Dermis microvascular lymphatic vessel endothelial cell (primary cell): Measurements from ENCODE around the gene CSPG5. TPM values are rescaled to one million over a fixed set of nuclear protein-coding genes. Genes with fewer than 3 reads are reported as not detected.

Experiments used
- DNase-seq, 2 donors: peaks; one replicate each; pipeline versions ENCODE4 v3.0.0 to v3.0.0-alpha.2; 2010; ENCODE audit warnings: low read depth in 2 of 2
- total RNA-seq: library from RNA; depleted of rRNA; stranded (reverse); fragments of >200 nt; gene quantifications from 2 replicates; pipeline ENCODE4 v1.2.1, GENCODE V29; 2014

The CSPG5 gene
- 0.26 and 0.38 TPM in 2 replicates for total RNA-seq

DNA sequence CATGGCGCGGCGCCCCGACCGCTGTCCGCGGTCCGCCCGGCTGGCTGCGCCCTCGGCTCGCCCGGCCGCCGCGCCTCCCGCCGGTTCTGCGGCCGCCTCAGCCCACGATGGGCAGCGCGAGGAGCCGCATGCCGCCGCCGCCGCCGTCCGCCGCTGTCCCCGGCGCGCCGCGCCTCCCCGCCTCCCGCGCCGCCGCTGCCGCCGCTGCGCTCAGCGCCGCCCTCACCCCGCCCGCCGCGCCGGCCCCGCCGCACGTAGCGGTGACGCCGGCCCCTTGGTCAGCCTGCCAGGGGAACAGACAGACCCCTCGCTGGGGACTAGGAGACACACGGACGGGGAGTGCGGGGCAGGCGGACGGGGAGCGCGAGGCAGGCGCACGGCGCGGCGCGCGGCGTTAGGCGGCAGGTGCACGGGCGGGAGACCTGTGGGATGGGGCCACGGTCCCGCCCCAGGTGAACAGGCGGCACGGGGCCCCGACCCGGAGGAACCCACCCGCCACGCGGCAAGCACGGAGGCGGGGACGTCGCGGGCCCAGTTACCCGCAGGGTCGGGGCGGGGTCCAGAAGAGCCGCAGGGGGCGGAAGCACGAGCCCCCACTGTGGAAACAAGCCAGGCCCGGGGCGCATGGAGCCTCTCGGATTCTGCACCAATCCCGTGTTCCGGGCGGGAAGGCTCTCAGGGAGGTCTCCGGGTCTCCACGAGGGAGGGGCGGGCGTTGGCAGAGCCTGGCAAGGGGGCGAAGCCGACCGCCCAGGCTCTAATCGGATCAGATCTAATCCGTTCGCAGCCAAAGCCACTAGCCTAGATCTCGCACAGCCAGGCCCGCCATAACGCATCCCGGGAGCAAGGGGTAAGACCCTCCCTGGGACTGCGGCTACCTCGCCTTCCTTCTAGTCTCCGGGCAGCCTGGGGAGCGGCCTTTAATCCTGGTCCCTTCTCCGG is at the start of gene CSPG5:
CSPG5 (minus strand) TSS at position 175 of the 942 bp plus-strand sequence; CDS start at position 3, 172 bp downstream.
- DNase-seq: peak in 1 of 2 donors; percentile 21

- no peak for DNase-seq
Measured at GRCh38 chr3:47628426-47628825, 49.8 kb upstream of the CSPG5 start.

DNA sequence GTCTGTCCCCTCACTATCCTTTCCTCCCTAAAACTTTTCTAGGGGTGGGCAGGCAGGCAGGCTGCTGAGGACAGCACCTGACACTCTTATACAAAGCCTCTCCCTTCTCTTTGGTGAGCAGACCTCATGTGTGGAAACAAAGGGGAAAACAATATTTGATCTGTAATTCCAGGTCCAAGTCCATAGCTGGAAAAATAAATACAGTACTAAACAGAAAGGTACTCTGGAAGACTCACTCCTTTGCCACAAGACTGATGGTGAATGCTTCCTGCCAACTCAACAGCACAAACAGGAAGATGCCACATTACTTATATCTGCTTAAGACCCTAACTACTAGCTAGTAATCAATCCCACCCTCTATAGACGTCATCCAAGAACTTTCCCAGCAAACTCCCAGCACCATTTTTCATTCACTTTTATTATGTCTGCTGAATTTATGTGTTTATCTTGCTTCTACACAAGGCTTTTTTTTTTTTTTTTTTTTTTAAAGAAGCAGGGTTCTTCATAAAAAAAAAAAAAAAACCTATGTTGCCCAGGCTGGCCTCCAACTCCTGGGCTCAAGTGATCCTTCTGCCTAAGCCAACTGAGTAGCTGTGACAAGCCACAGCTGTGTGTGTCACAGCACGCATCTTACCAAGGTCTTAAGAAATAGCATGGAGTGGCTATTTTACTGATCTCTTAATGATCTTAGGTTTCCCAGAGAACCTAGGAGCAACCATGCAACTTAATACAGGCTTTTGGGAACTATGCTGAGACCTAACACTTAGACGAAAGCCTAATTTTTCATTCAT is 44.2 kb upstream of the CSPG5 start:
- DNase-seq: no peak

GRCh38 chr3:47617086-47618010 is 38.7 kb upstream of the CSPG5 start:
- DNase-seq: peak; percentile 59 to 74

GRCh38 chr3:47614788-47615187 is 36.1 kb upstream of the CSPG5 start:
- no peak for DNase-seq

- DNase-seq: no peak
Measured at GRCh38 chr3:47613722-47614121, 35.1 kb upstream of the CSPG5 start.

DNA sequence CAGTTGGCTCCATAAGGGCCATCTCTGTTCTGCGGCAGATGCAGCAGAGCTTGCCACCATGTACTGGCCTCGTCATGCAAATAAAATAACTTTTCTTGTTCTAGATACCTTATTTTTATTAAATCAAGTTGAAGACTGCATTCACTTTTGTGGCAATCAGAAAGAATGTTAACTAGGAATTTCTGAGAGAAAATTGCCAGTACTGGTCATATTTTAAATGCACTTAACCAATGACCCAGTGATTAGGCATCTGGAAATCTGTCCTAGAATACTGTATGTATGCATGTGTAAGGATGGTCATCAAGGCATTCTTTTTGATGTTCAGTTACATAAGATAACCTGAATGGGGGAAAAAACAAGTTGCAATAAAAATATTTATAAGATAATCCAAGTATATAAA is 34.2 kb upstream of the CSPG5 start:
- DNase-seq: no peak

DNA sequence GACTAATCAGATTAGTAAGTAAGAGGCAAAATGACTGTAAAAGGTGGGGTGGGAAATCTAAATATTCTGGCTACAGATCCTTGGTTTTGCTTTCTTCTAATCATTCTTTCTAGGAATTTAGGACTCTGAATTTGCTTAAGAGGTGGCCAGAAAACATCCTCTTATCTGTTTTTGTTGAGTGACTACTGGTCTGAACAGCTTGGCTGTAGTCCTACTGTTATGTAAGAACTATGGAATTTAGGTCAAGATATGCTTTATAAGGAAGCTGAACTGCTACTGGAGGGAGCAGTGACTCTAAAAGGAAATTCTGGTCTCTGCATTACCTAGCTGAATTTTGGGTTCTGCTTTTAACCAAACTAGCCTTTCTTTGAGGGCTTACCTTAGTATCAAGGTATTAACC is 33.5 kb upstream of the CSPG5 start:
- peak in 1 of 2 donors; percentile 32 for DNase-seq

GRCh38 chr3:47611576-47611975 is 32.9 kb upstream of the CSPG5 start:
- DNase-seq: no peak

DNA sequence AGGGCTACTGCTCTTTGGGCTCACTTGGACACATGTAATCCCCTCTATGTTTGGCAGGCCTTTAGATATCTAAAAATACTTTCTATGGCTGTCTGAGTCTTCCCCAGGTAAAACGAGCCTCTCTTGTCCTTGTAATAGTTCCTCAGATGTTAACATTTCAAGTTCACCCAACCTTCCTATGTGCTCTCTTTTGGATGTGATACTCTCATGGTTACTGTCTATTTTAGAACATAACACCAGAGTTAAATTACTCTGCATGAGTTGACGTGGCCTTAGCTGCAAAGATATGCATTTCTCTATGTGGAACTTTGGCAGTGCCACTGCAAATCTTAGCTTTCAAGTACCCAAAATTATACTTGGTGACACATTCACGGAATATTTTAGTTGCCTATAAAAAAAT is 31.9 kb upstream of the CSPG5 start:
- DNase-seq: no peak

- no peak for DNase-seq
Measured at GRCh38 chr3:47607335-47607734, 28.7 kb upstream of the CSPG5 start.

DNA sequence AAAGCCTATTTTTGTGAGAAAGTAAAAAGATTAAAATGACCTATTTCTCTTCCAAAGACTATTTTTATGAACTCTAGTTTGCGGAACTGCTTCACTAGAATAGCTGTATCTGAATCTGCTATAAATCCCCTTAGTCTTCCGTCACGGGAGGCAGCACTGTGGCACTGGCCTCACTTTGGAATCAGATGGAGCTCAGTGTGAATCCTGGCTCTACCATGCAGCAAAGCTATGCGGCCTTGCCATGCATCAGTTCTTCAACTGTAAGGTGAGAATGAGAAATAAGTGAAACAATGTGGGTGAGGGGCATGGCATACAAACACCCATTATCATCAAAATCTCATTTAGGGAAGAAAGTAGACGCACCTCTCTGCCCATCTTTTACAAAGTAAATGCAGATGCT is 27.5 kb upstream of the CSPG5 start:
- no peak for DNase-seq

- peak in 1 of 2 donors; percentile 36 for DNase-seq
Measured at GRCh38 chr3:47605652-47606051, 27.0 kb upstream of the CSPG5 start.

GRCh38 chr3:47604145-47604544 is 25.5 kb upstream of the CSPG5 start:
- DNase-seq: no peak

- DNase-seq: no peak
Measured at GRCh38 chr3:47603332-47603731, 24.7 kb upstream of the CSPG5 start.

GRCh38 chr3:47601281-47601680 is 22.6 kb upstream of the CSPG5 start:
- DNase-seq: no peak

DNA sequence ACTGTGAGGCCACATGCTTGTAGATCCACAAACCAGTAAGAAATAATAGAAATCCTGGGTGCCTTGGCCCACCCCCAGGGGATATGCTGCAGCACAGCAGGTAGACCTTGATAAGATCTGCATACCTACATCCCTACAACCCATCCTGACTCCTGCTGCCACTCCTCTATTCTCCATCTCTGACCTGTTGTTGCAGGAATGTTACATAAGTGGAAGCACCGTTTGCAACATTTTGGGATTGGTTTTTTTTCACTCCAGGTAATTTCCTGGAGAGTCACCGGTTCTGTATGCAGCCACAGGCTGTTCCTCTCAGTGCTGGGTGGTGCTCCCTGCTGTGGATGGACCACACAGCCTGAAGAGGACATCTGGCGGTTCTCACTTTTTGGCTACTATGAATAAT is 16.1 kb upstream of the CSPG5 start:
- DNase-seq: no peak

- DNase-seq: no peak
Measured at GRCh38 chr3:47592066-47592795, 13.6 kb upstream of the CSPG5 start.

DNA sequence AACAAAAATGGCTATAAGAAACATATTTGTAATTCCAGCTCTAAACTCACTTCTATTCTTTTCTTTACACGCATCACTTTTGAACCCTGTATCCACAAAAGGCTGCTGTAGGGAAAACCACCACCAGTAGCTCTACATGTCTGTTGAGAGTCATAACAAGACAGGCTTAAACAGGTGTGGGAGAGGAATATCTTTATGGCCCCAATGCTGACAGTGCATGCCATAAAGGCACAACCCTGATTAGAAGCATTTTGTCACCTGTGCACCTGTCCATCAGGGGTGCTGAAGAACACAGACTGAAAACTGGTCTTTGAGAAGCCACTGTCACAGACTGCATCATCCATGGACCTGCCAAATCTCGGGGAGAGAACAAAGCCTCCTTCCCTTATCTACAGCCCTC is 11.6 kb upstream of the CSPG5 start:
- no peak for DNase-seq

DNA sequence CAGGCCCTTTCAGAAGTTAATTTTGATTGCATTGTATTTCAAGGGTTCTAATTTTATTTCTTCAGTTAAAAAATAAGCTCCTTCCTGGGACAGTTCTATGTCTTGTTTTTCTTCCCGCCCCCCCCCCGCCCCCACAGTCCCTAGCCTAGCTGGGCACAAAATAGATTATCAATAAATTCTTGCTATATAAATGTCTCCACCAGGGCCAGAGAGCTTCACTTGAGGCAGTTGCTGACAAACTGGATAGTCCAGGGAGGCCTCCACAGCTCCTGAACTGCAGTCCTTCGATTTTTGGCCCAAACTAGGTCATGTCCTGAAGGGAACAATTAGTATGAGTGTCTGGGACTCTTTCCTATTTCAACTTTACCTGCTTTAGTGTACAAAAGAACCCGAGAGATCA is 9.9 kb upstream of the CSPG5 start:
- DNase-seq: no peak

GRCh38 chr3:47588053-47588452 is 9.4 kb upstream of the CSPG5 start:
- no peak for DNase-seq
